Uterus (tissue), 2 donors: ENCODE data around the gene MARK2.

Experiments
- POLR2A ChIP-seq, 2 donors: fragments of 450-650 bp; IDR thresholded peaks; one replicate each; pipeline ENCODE4 v1.6.1; 2016; ENCODE audit warnings: antibody characterized with exemption in 2 of 2, mild to moderate bottlenecking in 1 of 2, moderate library complexity in 1 of 2
- TF ChIP-seq, protein P1 (sequence below), 4 experiments: fragments of 200-600 bp in 2 of 4; fragments of 450-650 bp in 2 of 4; sonication (generic) in 2 of 4; IDR thresholded peaks; one replicate each; pipeline ENCODE4 v1.5.1; 2016 to 2019; ENCODE audit warnings: antibody characterized with exemption in 4 of 4, mild to moderate bottlenecking in 2 of 4, moderate library complexity in 1 of 4

DNA sequence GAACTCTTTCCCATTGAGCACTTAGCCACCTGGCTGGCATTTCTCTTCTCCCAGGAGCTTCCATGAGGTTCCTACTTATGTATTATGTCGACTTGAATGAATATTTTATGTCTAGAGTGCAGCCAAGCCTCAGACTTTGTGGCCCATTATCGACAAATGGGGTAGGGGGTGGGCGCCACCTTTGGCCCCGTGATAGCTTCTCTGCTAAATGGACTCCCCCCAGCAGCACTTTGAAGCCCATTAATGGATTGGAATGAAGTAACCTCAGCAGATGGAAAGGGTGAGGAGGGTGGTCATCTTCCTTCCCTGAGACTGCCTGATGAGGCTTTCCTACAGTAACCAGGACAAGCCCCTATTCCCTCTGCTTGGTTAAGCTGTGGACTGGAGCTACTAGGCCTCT, 5.9 kb downstream of the MARK2 start:
- TF ChIP-seq, protein P1, sequence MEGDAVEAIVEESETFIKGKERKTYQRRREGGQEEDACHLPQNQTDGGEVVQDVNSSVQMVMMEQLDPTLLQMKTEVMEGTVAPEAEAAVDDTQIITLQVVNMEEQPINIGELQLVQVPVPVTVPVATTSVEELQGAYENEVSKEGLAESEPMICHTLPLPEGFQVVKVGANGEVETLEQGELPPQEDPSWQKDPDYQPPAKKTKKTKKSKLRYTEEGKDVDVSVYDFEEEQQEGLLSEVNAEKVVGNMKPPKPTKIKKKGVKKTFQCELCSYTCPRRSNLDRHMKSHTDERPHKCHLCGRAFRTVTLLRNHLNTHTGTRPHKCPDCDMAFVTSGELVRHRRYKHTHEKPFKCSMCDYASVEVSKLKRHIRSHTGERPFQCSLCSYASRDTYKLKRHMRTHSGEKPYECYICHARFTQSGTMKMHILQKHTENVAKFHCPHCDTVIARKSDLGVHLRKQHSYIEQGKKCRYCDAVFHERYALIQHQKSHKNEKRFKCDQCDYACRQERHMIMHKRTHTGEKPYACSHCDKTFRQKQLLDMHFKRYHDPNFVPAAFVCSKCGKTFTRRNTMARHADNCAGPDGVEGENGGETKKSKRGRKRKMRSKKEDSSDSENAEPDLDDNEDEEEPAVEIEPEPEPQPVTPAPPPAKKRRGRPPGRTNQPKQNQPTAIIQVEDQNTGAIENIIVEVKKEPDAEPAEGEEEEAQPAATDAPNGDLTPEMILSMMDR (IDR thresholded peaks at IDR 0.05): no peak
- no peak for TF ChIP-seq POLR2A (IDR thresholded peaks at IDR 0.05)
